DMS114 treated with DMSO at 0.1 percent for 48 hours (cell line): ENCODE measurements around the gene KIDINS220.
"Not testable (repeated sequence)": the region's sequence is repeated elsewhere in the genome, so short reads cannot be mapped to it uniquely, and the experiment has no call there.

Source experiments
- DNase-seq: peaks from one replicate; lab custom pipeline; 2025; ENCODE audit not compliant: unreplicated experiment; lab: John Stamatoyannopoulos, UW

KIDINS220 gene

DNA sequence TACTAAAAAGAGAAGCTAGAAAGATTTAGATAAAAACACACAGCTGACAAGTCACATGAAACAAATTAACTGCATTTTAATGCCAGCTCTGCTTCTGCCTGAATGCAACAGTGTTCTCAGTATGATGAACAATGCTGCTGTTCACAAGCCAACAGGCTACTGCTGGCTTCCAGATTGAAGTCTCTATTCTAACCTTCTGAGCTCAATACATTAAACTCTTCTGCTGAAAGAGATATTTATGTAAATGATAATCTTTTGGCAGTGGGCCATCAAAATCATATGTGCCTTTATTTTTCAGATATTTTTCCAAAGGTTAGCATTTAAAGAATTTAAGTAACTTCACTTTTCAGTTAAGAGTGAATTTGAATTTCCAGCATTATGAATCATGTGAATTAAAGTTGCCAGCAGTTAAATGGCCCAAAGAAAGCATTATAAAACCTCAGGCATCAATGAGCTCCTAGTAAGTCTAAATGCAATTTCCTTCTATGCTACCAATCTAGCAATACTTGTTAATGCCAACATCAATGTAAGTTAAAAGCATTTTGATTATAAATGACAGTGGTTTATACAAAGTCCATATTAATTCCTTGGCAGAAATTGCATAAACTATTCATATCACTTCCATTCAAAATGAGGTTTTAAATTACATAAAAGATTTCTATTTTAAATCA, 83.2 kb downstream of the KIDINS220 start:
- no peak for DNase-seq

DNA sequence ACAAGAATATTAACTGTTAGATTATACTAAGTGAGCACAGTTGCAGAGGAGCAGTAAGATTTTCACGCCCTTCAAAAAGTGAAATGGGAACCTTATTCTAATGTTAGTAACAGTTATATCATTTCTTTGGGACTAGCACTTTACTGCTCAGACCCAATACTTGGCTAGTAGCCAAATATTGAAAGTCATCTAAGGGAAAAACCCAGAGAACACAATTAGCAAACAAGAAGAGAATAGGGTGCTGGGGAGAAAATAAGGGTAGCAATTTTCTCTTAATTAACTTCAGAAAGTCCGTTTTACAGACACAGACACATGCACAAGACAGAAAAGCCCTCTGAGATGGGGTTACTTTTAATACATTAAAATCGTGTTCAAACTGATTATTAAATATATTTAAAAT, 83.8 kb downstream of the KIDINS220 start:
- no peak for DNase-seq

DNA sequence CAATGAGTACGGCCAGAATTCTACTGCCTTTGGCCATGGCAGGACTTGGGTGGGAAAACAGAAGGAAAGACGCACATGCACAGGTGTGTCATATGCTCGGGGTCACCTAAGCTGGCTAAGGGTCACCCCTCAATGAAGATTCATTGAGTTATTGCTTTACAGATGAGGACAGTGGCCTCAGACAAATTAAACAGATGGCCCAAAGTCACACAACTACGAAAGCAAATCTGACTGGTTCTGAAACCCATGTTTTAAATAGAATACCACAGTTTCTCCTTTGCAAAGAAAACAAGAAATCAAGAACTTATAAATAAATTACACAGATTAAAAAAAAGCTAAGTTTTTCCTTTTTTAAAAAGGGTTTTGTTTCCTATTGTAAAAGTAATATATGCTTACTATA, 85.0 kb downstream of the KIDINS220 start:
- no peak for DNase-seq

DNA sequence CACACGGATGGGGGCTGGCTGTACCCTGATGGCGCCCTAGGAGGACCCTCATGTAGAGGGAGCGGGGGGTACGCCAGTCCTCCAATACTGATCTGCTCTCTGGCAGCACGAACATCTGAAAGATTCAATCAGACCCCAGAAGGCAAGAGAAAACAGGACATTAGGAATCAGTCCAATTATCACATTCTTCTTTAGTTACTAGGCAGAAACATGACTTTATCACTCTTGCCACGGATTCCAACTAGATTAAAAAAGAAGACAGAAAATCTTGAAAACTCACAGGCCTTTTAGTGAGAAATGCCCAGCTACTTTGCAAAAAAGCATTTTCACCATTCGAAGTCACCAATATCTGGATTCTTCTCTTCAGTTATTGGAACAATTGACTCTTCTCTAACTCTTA, 87.2 kb downstream of the KIDINS220 start:
- DNase-seq = no peak

DNA sequence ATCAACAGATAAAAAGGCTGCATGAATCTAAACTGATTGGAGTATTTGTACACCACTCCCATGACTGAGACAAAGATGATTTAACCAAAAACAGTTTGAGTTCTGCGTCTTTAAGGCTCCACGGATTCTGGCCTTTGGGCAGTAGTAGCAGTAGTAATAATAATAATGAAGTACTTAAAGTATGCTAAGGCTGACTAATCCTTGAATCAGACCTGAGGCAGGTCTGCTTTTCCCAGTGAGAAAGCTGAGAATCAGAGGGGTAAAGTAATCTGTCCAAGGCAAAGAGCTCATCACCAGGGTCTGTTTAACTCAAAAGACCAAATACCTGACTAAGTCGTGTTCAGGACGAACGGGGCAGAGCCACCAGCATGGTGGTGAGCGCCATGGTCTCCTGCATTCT, 94.2 kb downstream of the KIDINS220 start:
- no peak for DNase-seq

DNA sequence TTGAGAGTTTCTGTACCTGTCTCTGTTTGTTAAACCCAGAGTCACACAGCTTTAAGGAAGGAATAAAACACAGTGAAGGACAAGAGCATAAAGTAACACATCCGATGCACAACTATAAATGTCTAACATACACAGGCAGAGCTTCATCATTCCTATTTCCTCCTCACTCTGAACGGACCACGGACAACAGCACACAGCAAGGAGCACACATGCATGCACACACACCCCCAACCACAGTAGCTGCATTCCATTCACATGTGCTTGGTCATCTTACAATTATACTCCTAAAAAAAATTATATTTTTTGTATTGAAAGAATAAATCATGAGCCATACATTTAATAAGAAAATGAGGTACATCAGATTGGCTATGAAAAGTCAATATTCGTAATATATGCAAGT, 97.3 kb downstream of the KIDINS220 start:
- no peak for DNase-seq

DNA sequence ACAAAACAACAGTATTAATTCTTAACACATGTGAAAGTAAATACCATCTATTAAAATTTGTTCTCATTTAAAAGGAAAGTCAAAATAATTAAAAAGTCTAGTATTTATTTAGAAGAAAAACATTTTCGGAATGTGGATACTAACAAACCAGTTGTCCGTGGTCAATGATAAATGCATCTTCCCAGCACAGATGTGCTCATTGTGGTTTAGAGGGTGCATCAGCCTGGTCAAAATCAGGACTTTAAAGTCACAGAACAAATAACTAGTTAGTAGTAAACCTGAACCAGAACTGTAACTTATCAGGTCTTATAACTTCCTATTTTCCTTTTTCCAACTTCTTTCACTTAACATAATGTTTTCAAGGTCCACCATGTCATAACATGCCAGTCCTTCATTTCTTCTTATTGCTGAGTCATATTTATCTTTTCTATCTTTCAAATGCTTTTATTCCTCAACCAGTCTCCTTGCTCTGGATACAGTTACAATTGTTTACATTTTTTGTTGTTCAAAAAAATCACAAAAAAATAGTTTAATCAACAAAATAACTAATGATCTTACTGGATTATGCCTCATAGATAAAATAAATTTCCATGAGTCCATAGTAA, 99.7 kb downstream of the KIDINS220 start:
- no peak for DNase-seq

DNA sequence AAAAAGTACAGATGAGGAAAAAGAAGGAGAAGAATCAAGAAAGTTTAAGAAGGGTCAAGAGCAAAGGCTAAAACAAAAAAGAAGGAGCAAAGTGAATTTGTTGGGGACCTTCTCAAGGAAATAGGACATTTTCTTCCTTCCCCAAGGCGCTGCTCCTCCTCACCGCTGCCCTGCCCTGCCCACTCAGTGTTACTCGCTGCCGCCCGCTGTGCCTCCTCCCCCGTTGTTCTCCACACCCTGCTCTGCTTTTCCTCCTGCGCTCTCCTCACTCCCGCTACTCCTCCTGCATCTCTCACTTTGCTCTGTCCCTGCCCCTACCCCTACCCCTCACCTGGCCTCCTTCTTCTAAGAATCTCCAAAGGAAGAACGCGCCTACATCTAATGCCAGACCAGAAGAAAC, 104.8 kb downstream of the KIDINS220 start:
- no peak for DNase-seq

DNA sequence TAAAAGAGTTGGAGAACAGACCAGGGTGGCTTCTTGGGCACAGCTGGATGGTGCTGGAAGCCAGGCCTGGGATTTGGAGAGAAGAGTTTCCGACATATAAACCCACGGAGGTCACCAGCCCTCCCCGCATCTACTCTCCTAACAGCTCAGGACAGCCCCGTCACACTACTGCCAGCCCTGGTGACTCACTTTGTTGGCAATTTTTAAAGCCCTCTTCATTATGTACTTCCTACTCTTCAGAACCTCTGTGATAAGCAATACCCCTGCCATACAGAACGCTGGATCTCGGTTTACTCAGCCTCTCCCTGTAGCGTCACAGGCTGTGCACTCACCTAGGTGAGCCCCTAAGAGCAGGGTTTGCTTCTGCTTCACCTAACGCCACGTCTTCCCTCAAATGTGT, 107.5 kb downstream of the KIDINS220 start:
- no peak for DNase-seq

DNA sequence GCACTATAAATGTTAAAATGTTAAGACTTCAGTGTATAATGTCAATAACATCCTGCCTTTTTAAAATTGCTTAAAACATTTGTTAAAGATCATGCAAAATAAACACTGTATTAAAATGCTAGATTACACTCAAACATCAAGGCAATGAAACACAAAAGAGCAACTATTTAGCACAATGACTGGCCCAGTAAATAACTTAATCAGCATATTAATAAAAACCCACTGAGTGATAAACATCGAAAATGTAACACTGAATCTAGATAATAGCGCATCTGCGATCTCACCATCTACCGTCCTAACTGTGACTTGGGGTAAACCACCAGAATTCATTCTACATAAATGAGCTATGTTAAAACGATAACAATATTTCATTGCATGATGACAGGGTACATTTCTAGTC, 108.3 kb downstream of the KIDINS220 start:
- DNase-seq = not testable (repeated sequence)

DNA sequence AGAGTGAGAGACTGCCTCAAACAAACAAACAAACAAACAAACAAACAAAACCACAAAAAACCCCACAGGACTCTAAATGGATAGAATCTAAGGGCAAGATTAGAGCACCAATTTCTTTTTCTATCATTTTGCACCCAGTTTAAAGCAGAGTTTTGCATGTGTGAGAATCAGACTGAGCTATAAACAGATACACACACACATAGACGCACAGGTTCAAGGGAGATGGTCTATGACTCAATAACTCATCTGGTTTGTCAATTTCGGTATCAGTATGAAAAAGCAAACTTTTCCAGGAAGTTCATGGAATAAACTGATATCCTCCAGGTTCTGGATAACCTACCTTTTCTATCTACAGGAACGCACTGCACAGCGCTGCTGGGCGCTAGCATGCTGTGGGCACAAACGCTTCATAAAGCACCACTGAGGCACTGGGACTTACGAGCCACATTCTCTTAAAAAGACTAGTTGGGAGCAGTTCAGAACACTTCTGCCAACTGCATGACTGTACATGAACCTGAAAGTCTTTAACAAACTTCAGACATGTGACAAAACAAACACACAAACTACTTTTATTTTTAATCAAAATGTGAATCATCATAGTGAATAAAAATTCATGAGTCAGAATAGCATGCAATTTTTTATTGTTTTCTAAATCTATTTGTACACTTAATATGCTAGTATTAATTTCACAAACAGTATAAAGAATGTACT, 109.0 kb downstream of the KIDINS220 start:
- no peak for DNase-seq

DNA sequence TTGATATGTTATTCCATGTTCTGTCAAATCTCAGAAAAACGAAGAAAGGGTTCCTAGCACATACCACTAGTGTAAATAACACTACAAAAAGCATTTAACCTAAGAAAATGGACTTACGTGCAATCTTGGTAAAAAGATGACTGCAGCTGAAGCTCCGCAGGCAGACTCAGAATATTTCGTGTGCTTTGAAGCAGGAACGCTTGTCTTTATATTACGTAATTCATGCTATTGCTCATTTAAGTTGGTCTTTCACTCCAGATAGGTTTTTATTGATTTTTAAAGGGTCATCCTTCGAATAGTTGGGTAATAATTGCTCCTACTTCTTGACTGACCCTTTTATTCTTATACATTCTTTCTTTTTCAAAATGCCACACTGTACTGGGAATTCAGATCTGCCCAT, 111.6 kb downstream of the KIDINS220 start:
- DNase-seq = no peak

DNA sequence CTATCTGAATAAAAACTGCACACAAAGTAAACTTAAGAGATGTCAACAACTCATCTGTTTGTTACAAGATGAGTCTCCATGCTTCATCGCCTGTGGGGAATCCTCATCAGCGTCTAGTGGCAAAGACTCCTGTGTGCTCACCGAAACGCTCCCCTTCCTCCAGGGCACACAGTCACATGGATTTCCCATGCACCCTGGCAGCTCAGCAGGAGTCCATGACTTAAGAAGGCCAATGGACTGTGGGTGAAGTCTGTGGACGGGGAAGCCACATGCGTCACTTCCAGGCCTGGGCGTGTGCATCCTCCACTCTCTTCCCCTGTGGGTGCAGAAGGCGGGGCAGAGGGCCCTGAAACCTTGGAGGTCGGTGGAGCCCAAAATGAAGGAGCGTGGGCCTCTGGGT, 114.4 kb downstream of the KIDINS220 start:
- DNase-seq = no peak

DNA sequence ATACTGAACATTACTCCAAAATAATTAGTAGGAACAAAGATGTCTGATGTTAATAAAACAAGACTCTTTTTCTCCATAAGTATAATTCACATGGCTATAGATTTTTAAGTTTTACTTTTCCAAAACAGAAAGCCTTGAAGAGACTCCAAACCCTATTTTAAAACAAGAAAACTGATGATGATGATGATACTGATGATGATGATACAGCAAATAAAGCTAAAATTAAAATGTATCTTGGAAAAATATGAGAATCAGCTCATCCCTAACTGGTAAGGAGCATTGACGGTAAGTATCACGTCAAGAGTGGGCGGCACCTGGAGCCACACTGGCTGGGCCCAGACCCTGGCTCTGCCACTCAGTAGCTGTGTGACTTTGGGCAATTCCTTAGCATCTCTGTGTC, 116.0 kb downstream of the KIDINS220 start:
- no peak for DNase-seq

DNA sequence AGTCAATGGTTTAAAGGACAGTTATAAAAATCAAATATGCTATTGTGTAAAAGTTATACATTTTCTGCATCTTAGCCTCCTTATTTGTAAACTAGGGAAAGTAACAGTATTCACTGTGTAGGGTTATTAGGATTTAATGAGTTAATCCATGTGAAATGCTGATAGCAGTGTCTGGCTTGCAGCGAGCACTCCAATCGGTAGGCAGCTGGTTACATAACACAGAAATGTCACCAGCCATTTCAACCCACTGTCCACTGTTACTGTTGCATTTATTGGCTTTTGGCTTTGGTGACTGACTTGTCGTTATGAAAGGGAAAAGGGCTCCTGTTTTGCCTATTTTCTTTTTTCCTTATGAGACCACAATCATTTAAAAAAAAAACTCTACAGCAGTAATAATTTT, 116.7 kb downstream of the KIDINS220 start:
- DNase-seq = no peak

DNA sequence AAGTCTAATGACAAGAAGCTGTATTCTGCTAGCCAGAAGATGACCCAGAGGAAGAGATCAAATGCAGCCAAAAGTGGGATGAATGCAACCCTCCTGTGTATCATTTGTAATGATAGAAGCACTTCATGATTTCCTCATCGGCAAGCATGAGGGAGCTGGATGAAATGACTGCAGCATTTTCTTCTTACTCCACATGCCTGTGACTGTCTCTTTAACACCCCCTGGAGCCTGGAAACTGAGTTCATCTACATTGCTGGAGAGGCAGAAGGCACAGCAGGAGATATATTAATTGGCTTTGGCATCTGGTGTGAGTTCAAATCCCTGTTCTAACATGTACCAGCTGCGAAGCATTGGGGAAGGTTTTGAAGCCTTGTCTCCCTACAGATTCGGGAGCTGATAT, 117.9 kb downstream of the KIDINS220 start:
- no peak for DNase-seq

DNA sequence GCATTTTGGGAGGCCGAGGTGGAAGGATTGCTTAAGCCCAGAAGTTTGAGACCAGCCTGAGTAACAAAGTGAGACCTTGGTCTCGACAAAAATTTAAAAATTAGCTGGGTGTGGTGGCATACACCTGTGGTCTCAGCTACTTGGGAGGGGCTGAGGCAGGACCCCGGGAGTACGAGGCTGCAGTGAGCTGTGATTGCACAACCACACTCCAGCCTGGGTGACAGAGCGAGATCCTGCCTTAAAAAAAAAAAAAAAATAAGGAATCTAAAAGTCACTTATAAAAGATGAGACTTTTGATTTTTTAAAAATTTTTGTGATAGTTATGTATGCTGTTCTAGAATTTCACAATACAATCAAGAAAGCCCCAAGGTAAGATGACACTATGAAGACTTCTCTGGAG, 122.4 kb downstream of the KIDINS220 start:
- DNase-seq = no peak

DNA sequence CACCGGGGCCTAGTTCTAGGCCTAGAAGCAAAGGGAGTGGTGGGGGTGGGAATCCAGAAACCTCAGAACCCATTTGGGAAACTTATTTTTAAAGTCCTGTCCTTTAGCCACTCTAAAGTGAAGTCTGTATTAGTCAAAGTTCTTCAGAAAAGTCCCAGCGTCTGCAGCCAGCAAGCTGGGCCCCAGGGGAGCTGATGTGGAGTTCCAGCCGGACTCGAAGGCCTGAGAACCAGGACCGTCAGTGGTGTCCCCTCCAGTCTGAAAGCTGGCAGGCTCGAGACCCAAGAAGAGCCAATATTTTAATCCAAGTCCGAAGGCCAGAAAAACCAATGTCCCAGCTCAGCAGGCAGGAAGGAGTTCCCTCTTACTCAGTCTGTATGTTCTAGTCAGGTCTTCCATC, 123.1 kb downstream of the KIDINS220 start:
- DNase-seq = no peak

DNA sequence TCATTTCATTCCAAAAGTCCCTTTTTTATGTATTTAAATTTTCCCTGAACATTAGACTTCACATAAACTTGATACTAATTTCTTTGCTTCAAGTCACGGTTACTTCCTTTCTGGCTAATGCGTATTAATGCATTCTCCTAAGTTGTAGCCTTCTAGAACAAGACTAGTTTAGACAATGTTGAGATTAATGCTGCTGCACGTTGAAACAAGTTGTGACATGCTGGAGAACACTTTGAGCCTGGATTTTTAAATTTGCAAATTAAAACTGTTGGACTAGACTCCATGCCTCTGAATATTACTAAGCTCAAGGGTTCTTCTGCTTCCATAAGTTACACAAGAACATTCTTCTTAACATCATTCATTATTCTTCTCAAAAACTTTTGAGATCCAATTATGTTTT, 126.5 kb downstream of the KIDINS220 start:
- DNase-seq = no peak

DNA sequence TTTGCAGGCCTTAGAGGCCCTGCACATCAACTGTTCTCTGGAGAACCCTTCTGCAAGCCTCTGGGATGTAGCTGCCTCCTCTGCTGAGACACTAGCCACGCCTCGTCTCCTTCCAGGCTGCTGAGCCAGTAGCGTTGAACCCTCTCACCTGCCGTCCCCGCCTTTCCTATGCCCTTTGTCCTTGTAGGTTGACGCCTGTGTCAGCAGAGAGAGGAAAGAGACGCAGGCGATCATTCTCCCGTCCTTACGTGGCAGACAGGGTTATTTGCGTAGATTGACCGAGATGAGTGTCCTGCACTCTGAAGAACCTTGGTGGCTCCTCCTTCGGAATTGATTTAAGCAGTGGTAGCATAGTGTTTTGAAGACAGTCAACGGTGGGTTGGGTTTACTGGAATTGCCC, 127.8 kb downstream of the KIDINS220 start:
- DNase-seq = no peak

DNA sequence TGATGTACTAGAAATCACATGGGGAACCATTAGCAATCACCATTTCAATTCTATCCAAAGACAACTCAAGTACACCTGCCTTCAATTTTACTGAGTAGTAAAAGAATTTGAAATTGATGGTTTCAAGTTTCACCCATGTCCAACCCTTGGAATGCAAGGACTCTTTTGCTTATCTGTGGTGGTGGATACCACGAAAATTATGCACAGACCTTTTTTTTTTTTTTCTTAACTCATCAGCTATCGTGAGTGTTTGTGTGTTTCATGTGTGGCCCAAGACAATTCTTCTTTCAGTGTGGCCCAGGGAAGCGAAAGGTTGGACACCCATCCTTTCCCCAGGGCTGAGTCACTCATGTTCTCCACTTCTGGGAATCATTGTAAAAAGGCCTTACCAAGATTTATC, 132.5 kb downstream of the KIDINS220 start:
- no peak for DNase-seq

DNA sequence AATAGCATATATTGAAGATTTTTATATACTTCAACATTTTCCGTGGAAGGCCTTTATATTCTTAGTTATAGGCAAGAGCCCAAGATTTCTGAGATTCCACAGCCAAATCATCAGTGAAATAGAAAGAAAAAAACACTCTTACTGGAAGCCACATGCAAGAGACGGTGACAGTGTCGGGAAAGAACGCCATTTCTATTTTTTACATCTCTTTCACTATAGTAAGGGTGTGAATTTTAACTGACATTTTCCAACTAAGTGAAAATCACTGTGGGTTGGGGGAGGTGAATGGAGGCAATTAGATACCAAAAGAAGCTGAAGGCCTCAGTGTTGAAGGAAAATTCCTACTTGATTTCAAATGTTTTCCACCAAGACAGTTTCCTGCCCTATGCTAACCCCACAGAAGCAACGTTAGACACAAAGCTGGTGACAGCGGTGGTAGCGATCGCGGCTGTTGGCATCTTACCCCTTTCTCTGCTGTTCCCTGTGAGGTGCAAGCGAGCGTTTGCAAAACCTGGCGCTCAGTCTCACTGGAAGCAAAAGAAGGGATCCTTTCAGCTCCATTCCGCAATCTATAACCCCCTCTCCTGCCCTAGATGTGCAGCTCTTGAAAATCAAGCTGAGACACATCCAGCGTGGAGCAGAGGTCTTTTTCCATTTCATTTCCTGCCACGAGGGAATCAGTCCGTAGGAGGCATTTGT, 135.6 kb downstream of the KIDINS220 start:
- no peak for DNase-seq
